Measurements from ENCODE around the gene NIP7.
A peak's percentile ranks its signal among the peaks of the same experiment; 100 is the strongest.

Gene NIP7

DNA sequence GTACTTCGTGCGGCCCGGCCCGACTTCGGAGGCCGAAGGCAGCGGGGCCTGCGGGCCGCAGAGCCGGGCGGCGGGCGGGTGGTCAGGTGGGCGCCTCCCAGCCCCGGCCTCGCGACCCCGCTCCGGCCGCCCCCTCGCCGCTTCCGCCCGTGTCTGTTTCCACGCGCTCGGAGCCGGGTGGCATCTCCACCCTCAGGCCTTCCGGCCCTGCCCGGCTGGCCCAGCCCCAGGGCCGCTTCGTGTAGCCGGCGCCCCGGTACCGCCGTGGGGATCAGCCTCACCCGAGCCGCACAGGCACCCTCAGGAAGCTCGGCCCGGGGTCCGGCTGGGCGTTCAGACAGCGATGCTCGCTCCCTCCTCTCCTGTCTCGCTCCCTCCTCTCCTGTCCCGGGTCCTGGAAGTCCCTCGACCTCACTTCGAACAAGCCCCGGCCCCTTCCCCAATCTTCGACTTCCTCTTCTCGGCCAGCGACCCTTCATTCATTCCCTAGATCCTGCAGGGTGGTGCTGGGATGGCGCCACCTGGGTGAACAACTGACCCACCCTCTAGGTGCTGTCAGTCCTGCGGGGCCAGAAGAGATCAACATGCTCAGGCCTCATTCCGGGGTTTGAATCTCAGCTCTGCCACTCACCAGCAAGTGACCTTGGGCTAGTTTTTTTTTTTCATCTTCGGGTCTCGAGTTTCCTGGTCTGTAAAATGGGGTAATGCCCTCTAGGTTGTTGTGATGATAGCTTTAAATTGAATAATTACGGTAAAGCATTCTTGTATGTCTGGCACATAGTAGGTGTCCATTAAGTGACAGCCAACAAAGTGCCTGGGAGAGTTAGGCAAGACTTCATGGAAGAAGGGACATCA is 27.8 kb upstream of the NIP7 start:
- no peaks in the 10 kb centered on the region for H3K27me3 ChIP-seq (replicated peaks in 2 of 5; ENCODE audit: control insufficient read depth in 4 of 5, insufficient read depth in 5 of 5, low read length in 4 of 5)
- DNase-seq, result peak; percentile 29 to 65 (median 50)
- ChIA-PET CTCF (interaction anchor here (0.7 to 5.5 kb wide), 3 partner anchors 15 to 28 kb away, joined by 4 to 28 read pairs (median 6); partner anchors contain the start of genes COG8, NIP7 and PDF), POLR2A (interaction anchor here (0.5 to 1.3 kb wide), 2 partner anchors 18 to 1294 kb away, joined by 3 to 4 read pairs; partner anchors contain the start of gene PDF)
- peak overlapping the region; percentile 75 to 95 (median 79) for H3K4me3 ChIP-seq (ENCODE audit: control insufficient read depth in 1 of 7, extremely low read depth in 1 of 7, insufficient read depth in 4 of 7, low read depth in 2 of 7, low read length in 6 of 7)
- peaks cover 6 to 33% (median 25%) of the 10 kb centered on the region in 4 experiments for H3K36me3 ChIP-seq (ENCODE audit: control insufficient read depth in 4 of 4, insufficient read depth in 4 of 4, low read length in 3 of 4)
- H3K4me1 ChIP-seq (ENCODE audit: control extremely low read depth in 1 of 4, control insufficient read depth in 4 of 4, insufficient read depth in 4 of 4, low read length in 3 of 4), result peaks cover 3 to 12% (median 8%) of the 10 kb centered on the region in 4 experiments
- 2% methylated on average over 47 of the region's 59 CpGs for WGBS (ENCODE audit: insufficient coverage)
- no peaks in the 10 kb centered on the region for H3K9me3 ChIP-seq (ENCODE audit: control extremely low read depth in 1 of 5, control insufficient read depth in 4 of 5, insufficient read depth in 2 of 5, low read depth in 1 of 5, low read length in 4 of 5)
- peak overlapping the region; percentile 61 to 87 for H3K27ac ChIP-seq (ENCODE audit: insufficient read depth in 1 of 2, low read depth in 1 of 2, low read length in 2 of 2, poor library complexity in 1 of 2, severe bottlenecking in 2 of 2)

DNA sequence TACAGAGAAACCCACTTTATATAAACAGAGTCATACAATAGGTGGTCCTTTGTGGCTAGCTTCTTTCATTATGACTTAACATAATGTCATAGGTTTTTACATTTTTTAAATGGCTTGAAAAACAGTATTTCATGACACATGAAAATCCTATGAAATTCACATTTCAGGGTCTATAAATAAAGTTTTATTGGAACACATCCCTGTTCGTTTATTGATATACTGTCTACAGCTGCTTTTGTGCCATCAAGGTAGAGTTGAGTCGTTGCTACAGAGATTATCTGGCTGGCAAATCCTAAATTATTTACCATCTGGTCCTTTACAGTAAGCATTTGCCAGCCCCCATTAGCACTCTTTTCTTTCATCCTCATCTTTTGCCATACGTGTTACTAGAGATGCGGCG is 26.1 kb upstream of the NIP7 start:
- H3K27me3 ChIP-seq (replicated peaks in 2 of 5; ENCODE audit: control insufficient read depth in 4 of 5, insufficient read depth in 5 of 5, low read length in 4 of 5), result no peaks in the 10 kb centered on the region
- H3K4me3 ChIP-seq (ENCODE audit: control insufficient read depth in 1 of 7, extremely low read depth in 1 of 7, insufficient read depth in 4 of 7, low read depth in 2 of 7, low read length in 6 of 7), result no peak overlapping the region
- 100% methylated on average over 2 of the region's 5 CpGs for WGBS (ENCODE audit: insufficient coverage)
- DNase-seq, result no peak
- ChIA-PET CTCF (interaction anchor here (0.6 to 5.5 kb wide), 3 partner anchors 14 to 24 kb away, joined by 3 to 28 read pairs (median 3); partner anchors contain the start of gene PDF), POLR2A (no interaction called here)
- H3K27ac ChIP-seq (ENCODE audit: insufficient read depth in 1 of 2, low read depth in 1 of 2, low read length in 2 of 2, poor library complexity in 1 of 2, severe bottlenecking in 2 of 2), result no peak overlapping the region
- H3K36me3 ChIP-seq (ENCODE audit: control insufficient read depth in 4 of 4, insufficient read depth in 4 of 4, low read length in 3 of 4), result peaks cover 10 to 43% (median 34%) of the 10 kb centered on the region in 4 experiments
- H3K9me3 ChIP-seq (ENCODE audit: control extremely low read depth in 1 of 5, control insufficient read depth in 4 of 5, insufficient read depth in 2 of 5, low read depth in 1 of 5, low read length in 4 of 5), result no peaks in the 10 kb centered on the region
- peaks cover 3 to 12% (median 8%) of the 10 kb centered on the region in 4 experiments for H3K4me1 ChIP-seq (ENCODE audit: control extremely low read depth in 1 of 4, control insufficient read depth in 4 of 4, insufficient read depth in 4 of 4, low read length in 3 of 4)

DNA sequence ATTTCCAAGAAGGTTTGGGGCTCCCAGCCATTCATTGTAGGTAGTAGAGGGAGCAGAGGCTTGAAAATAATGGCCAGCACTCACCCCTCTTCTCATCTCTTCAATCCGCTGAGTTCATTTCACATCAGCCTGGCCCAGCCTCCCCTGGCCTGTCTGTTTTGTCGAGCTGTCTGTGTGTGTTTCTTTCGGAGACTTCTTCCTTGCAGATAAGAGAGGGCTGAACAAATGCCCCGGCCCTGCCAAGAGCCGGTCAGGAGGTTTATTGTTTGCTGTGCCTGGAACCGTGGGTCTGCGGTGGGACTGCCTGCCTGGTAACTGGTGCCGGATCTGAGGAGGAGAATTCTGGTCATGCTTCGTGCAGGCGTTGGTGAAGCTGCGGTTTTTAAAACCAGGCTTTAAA is 25.0 kb upstream of the NIP7 start:
- WGBS (ENCODE audit: insufficient coverage), result over 99% methylated on average over 11 of the region's 11 CpGs
- CTCF ChIA-PET, result interaction anchor here (1.1 to 5.5 kb wide), 2 partner anchors 13 to 26 kb away, joined by 4 to 28 read pairs; partner anchors contain the start of gene PDF

DNA sequence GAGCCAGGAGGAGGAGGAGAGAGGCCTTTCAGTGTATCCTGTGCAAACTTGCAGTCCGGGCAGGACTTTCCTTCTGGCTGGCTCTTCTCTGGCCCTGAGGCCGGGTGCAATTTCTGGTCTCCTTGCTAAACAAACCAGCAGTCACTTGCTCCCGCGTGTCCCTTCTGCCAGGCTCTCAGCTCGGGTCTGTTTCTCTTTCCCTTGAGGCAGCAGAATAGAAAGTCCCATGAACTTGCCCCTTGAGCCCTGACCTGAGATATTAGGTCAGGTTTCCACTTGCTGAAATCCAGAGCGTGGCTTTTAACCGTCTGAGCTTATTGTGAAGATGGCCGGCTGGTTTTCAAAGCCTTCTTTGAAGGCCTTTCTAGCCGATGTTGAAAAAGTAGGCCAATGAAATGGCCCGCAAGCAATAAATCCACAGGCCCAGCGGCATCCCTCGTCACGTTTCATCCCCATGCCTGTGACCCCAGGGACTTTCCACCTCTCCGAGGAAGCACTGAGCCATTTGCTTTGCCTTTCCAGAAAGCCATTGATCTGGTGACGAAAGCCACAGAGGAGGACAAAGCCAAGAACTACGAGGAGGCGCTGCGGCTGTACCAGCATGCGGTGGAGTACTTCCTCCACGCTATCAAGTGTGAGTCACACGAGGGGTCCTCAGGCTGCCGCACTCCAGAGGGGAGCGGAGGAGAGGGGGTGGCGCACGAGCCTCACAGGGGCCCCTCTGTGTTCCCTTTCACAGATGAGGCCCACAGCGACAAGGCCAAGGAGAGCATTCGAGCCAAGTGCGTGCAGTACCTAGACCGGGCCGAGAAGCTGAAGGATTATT is 23.9 kb upstream of the NIP7 start:
- Histone ChIP-seq H3K36me3 (ENCODE audit: control insufficient read depth in 4 of 4, insufficient read depth in 4 of 4, low read length in 3 of 4) (peaks cover 14 to 66% (median 56%) of the 10 kb centered on the region in 4 experiments), H3K27ac (ENCODE audit: insufficient read depth in 1 of 2, low read depth in 1 of 2, low read length in 2 of 2, poor library complexity in 1 of 2, severe bottlenecking in 2 of 2) (no peak overlapping the region), H3K27me3 (replicated peaks in 2 of 5; ENCODE audit: control insufficient read depth in 4 of 5, insufficient read depth in 5 of 5, low read length in 4 of 5) (no peaks in the 10 kb centered on the region), H3K4me1 (ENCODE audit: control extremely low read depth in 1 of 4, control insufficient read depth in 4 of 4, insufficient read depth in 4 of 4, low read length in 3 of 4) (peaks cover 3 to 8% (median 7%) of the 10 kb centered on the region in 4 experiments), H3K4me3 (ENCODE audit: control insufficient read depth in 1 of 7, extremely low read depth in 1 of 7, insufficient read depth in 4 of 7, low read depth in 2 of 7, low read length in 6 of 7) (no peak overlapping the region), H3K9me3 (ENCODE audit: control extremely low read depth in 1 of 5, control insufficient read depth in 4 of 5, insufficient read depth in 2 of 5, low read depth in 1 of 5, low read length in 4 of 5) (no peaks in the 10 kb centered on the region)
- WGBS (ENCODE audit: insufficient coverage), result 95% methylated on average over 30 of the region's 30 CpGs
- ChIA-PET CTCF (interaction anchor here (0.7 to 5.5 kb wide), 3 partner anchors 11 to 30 kb away, joined by 4 to 28 read pairs (median 4); partner anchors contain the start of gene PDF), POLR2A (interaction anchor here (0.5 kb wide), 1 partner anchor 145 kb away, joined by 3 read pairs; no protein-coding TSS in a partner anchor)
- peak in 1 of 3 donors; percentile 11 for DNase-seq

More for the DNA sequence above, 25.0 kb upstream of the NIP7 start:
- peaks cover 14 to 54% (median 45%) of the 10 kb centered on the region in 4 experiments for H3K36me3 ChIP-seq (ENCODE audit: control insufficient read depth in 4 of 4, insufficient read depth in 4 of 4, low read length in 3 of 4)
- H3K4me3 ChIP-seq (ENCODE audit: control insufficient read depth in 1 of 7, extremely low read depth in 1 of 7, insufficient read depth in 4 of 7, low read depth in 2 of 7, low read length in 6 of 7), result no peak overlapping the region
- no peaks in the 10 kb centered on the region for H3K9me3 ChIP-seq (ENCODE audit: control extremely low read depth in 1 of 5, control insufficient read depth in 4 of 5, insufficient read depth in 2 of 5, low read depth in 1 of 5, low read length in 4 of 5)
- POLR2A ChIA-PET, result no interaction called here
- DNase-seq, result no peak
- H3K4me1 ChIP-seq (ENCODE audit: control extremely low read depth in 1 of 4, control insufficient read depth in 4 of 4, insufficient read depth in 4 of 4, low read length in 3 of 4), result peaks cover 3 to 12% (median 8%) of the 10 kb centered on the region in 4 experiments
- no peaks in the 10 kb centered on the region for H3K27me3 ChIP-seq (replicated peaks in 2 of 5; ENCODE audit: control insufficient read depth in 4 of 5, insufficient read depth in 5 of 5, low read length in 4 of 5)
- H3K27ac ChIP-seq (ENCODE audit: insufficient read depth in 1 of 2, low read depth in 1 of 2, low read length in 2 of 2, poor library complexity in 1 of 2, severe bottlenecking in 2 of 2), result no peak overlapping the region

DNA sequence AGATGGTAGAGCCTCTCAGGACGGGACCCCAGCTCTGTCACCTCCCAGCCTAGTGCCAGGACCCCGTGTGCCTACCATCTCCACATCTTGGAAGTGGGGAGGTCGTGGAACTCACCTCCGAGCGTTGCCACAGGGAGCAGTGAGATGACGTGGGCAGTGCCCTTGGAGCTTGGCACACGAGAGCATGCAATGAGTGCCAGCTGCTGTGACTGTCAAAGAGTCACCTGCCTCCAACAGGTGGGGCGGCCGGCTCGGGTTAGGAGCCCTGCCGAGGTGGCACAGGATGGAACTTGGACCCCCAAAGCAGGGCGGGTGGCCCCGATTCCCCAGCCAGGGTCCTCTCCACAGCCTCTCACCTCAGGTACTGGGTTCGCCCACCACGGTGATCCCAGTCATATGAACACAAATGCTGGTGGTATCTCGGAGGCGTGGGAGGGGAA is 23.0 kb upstream of the NIP7 start:
- H3K9me3 ChIP-seq (ENCODE audit: control extremely low read depth in 1 of 5, control insufficient read depth in 4 of 5, insufficient read depth in 2 of 5, low read depth in 1 of 5, low read length in 4 of 5), result no peaks in the 10 kb centered on the region
- DNase-seq, result no peak
- peaks cover 3 to 7% (median 6%) of the 10 kb centered on the region in 4 experiments for H3K4me1 ChIP-seq (ENCODE audit: control extremely low read depth in 1 of 4, control insufficient read depth in 4 of 4, insufficient read depth in 4 of 4, low read length in 3 of 4)
- ChIA-PET CTCF (interaction anchor here (0.8 to 5.5 kb wide), 2 partner anchors 10 kb away, joined by 3 to 28 read pairs; partner anchors contain the start of gene PDF), POLR2A (no interaction called here)
- WGBS (ENCODE audit: insufficient coverage), result 97% methylated on average over 17 of the region's 17 CpGs
- H3K27me3 ChIP-seq (replicated peaks in 2 of 5; ENCODE audit: control insufficient read depth in 4 of 5, insufficient read depth in 5 of 5, low read length in 4 of 5), result no peaks in the 10 kb centered on the region
- no peak overlapping the region for H3K4me3 ChIP-seq (ENCODE audit: control insufficient read depth in 1 of 7, extremely low read depth in 1 of 7, insufficient read depth in 4 of 7, low read depth in 2 of 7, low read length in 6 of 7)
- H3K36me3 ChIP-seq (ENCODE audit: control insufficient read depth in 4 of 4, insufficient read depth in 4 of 4, low read length in 3 of 4), result peaks cover 19 to 75% (median 65%) of the 10 kb centered on the region in 4 experiments
- H3K27ac ChIP-seq (ENCODE audit: insufficient read depth in 1 of 2, low read depth in 1 of 2, low read length in 2 of 2, poor library complexity in 1 of 2, severe bottlenecking in 2 of 2), result no peak overlapping the region

DNA sequence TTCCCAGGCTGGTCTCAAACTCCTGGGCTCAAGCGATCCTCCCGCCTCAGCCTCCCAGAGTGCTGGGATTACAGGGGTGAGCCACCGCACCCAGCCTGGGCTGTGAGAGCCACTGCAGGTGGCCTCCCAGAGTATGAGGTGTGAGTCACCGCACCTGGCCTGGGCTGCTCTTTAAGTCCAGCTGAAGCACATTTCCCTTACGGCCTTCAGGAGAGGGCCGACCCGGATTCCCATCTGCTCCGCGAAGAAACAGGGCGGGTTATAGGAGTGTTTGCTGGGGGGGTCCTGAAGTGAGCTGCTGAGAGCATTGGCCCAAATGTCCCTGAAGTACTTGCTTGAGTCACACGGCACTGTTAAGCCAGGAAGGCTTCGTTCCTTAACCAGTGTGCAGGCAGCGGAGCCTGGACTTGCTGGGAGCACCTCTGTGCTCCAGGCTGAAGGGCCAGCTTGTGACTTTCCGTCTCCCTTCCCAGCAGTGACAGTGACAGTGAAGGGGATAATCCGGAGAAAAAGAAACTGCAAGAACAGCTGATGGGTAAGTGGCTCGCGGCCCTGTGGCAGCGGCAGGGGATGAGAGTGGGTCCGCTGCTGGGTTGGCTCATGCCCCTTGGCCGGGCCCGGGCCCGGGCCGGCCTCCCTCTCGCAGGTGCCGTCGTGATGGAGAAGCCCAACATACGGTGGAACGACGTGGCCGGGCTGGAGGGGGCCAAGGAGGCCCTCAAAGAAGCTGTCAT is 21.2 kb upstream of the NIP7 start:
- no peak overlapping the region for H3K27ac ChIP-seq (ENCODE audit: insufficient read depth in 1 of 2, low read depth in 1 of 2, low read length in 2 of 2, poor library complexity in 1 of 2, severe bottlenecking in 2 of 2)

More for the DNA sequence above, 21.2 kb upstream of the NIP7 start:
- H3K36me3 ChIP-seq (ENCODE audit: control insufficient read depth in 4 of 4, insufficient read depth in 4 of 4, low read length in 3 of 4), result peaks cover 22 to 90% (median 79%) of the 10 kb centered on the region in 4 experiments
- no peaks in the 10 kb centered on the region for H3K9me3 ChIP-seq (ENCODE audit: control extremely low read depth in 1 of 5, control insufficient read depth in 4 of 5, insufficient read depth in 2 of 5, low read depth in 1 of 5, low read length in 4 of 5)
- ChIA-PET CTCF (interaction anchor here (1.2 to 2.0 kb wide), 2 partner anchors 10 to 17 kb away, joined by 3 to 9 read pairs; no protein-coding TSS in a partner anchor), POLR2A (interaction anchor here (0.5 kb wide), 1 partner anchor 64 kb away, joined by 3 read pairs; no protein-coding TSS in a partner anchor)
- H3K27me3 ChIP-seq (replicated peaks in 2 of 5; ENCODE audit: control insufficient read depth in 4 of 5, insufficient read depth in 5 of 5, low read length in 4 of 5), result no peaks in the 10 kb centered on the region
- no peak for DNase-seq
- WGBS (ENCODE audit: insufficient coverage), result 98% methylated on average over 24 of the region's 30 CpGs
- no peaks in the 10 kb centered on the region for H3K4me1 ChIP-seq (ENCODE audit: control extremely low read depth in 1 of 4, control insufficient read depth in 4 of 4, insufficient read depth in 4 of 4, low read length in 3 of 4)
- no peak overlapping the region for H3K4me3 ChIP-seq (ENCODE audit: control insufficient read depth in 1 of 7, extremely low read depth in 1 of 7, insufficient read depth in 4 of 7, low read depth in 2 of 7, low read length in 6 of 7)

Data from common myeloid progenitor, CD34-positive (primary cell).